ENCODE measurements around the gene RHBDD1. TPM values are rescaled to one million over a fixed set of nuclear protein-coding genes. Genes with fewer than 3 reads are reported as not detected.

Gene RHBDD1
- total and polyA plus RNA-seq, 12 donors = 3.9 to 47.8 (median 25.9) TPM

GRCh38 chr2:227004482-227004881, 168.6 kb downstream of the RHBDD1 start:
- 83 to 92% (median 90%) methylated on average over 6 of the region's 6 CpGs for WGBS, 4 donors
- no peak for TF ChIP-seq POLR2A (IDR thresholded peaks at IDR 0.05)
- no peak for TF ChIP-seq CTCF (IDR thresholded peaks at IDR 0.05)
- Histone ChIP-seq H3K4me1 (replicated peaks in 1 of 2) (no peaks in the 10 kb centered on the region), H3K9me3 (replicated peaks in 1 of 3) (no peaks in the 10 kb centered on the region), H3K27ac (no peak overlapping the region), H3K27me3 (no peaks in the 10 kb centered on the region), H3K36me3 (replicated peaks in 1 of 2) (no peaks in the 10 kb centered on the region), H3K4me3 (no peak overlapping the region)
- intact Hi-C loops (cut with DNase I) = no loop called here
- no peak for DNase-seq

GRCh38 chr2:227006189-227006897, 170.5 kb downstream of the RHBDD1 start:
- intact Hi-C loops (cut with DNase I) = no loop called here

GRCh38 chr2:227007148-227007547, 171.3 kb downstream of the RHBDD1 start:
- WGBS, 4 donors = 75 to 89% (median 83%) methylated on average over 8 to 9 of the region's 9 CpGs
- TF ChIP-seq CTCF (IDR thresholded peaks at IDR 0.05) = no peak
- no peak for TF ChIP-seq POLR2A (IDR thresholded peaks at IDR 0.05)
- no peak overlapping the region for H3K4me3 ChIP-seq
- H3K36me3 ChIP-seq (replicated peaks in 1 of 2) = no peaks in the 10 kb centered on the region
- H3K4me1 ChIP-seq (replicated peaks in 1 of 2) = no peaks in the 10 kb centered on the region
- intact Hi-C loops (cut with DNase I) = no loop called here
- no peak overlapping the region for H3K27ac ChIP-seq
- no peaks in the 10 kb centered on the region for H3K27me3 ChIP-seq
- DNase-seq = no peak
- H3K9me3 ChIP-seq (replicated peaks in 1 of 3) = no peaks in the 10 kb centered on the region

More at GRCh38 chr2:227006189-227006897, 170.5 kb downstream of the RHBDD1 start:
- H3K27ac ChIP-seq = no peak overlapping the region
- no peak overlapping the region for H3K4me3 ChIP-seq
- no peaks in the 10 kb centered on the region for H3K9me3 ChIP-seq (replicated peaks in 1 of 3)
- no peaks in the 10 kb centered on the region for H3K27me3 ChIP-seq
- H3K36me3 ChIP-seq (replicated peaks in 1 of 2) = no peaks in the 10 kb centered on the region
- H3K4me1 ChIP-seq (replicated peaks in 1 of 2) = no peaks in the 10 kb centered on the region
- no peak for DNase-seq
- no peak for TF ChIP-seq POLR2A (IDR thresholded peaks at IDR 0.05)
- TF ChIP-seq CTCF (IDR thresholded peaks at IDR 0.05) = no peak
- 90 to 91% (median 90%) methylated on average over 16 of the region's 16 CpGs for WGBS, 4 donors

DNA sequence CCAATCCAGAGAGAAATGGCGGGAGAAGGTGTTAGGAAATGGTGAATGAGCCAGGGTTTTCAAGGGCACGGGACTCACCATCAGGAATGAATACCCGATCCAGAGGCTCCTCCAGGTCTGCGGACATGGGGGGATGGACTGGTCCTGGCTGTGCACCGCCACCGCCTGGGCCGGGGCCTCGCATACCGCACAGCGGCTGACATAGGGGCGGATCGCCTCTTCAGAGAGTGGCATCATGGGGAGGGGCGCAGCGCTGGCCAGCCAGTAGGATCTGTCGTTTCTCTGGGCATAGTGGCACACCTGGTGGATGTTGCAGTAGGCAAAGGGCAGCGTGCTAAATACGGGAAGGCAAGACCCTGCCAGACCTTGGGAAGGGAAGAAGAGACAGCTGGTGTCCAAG, 172.1 kb downstream of the RHBDD1 start:
- WGBS, 4 donors = 93 to 97% (median 96%) methylated on average over 3 to 17 of the region's 17 CpGs
- no peak overlapping the region for H3K4me3 ChIP-seq
- H3K27me3 ChIP-seq = no peaks in the 10 kb centered on the region
- intact Hi-C loops (cut with DNase I) = no loop called here
- H3K9me3 ChIP-seq (replicated peaks in 1 of 3) = no peaks in the 10 kb centered on the region
- H3K4me1 ChIP-seq (replicated peaks in 1 of 2) = no peaks in the 10 kb centered on the region
- H3K27ac ChIP-seq = no peak overlapping the region
- no peak for DNase-seq
- no peak for TF ChIP-seq CTCF (IDR thresholded peaks at IDR 0.05)
- no peak for TF ChIP-seq POLR2A (IDR thresholded peaks at IDR 0.05)
- no peaks in the 10 kb centered on the region for H3K36me3 ChIP-seq (replicated peaks in 1 of 2)
